Smooth muscle cell (in vitro differentiated cells): ENCODE results near the gene ZC3H4. TPM values are rescaled to one million over a fixed set of nuclear protein-coding genes. Genes with fewer than 3 reads are reported as not detected.
"Not testable (repeated sequence)": the region's sequence is repeated elsewhere in the genome, so short reads cannot be mapped to it uniquely, and the experiment has no call there.

Experiments used
- DNase-seq: peaks from one replicate; lab custom pipeline; 2025; ENCODE audit not compliant: unreplicated experiment; lab: John Stamatoyannopoulos, UW
- H2AFZ ChIP-seq: fragments of 200-600 bp; sonication (generic); 2 replicates; pipeline ENCODE4 v1.6.0; 2016; ENCODE audit warnings: antibody characterized with exemption, low read depth, mild to moderate bottlenecking
- H3F3A ChIP-seq: fragments of 200-600 bp; sonication (generic); 2 replicates; pipeline ENCODE4 v1.6.0; 2017; ENCODE audit warnings: antibody characterized with exemption, low read depth
- H3K27ac ChIP-seq: fragments of 200-600 bp; sonication (generic); 2 replicates; pipeline ENCODE4 v1.5.1; 2016; ENCODE audit warnings: low read depth, mild to moderate bottlenecking
- H3K27me3 ChIP-seq: fragments of 200-600 bp; sonication (generic); 2 replicates; pipeline ENCODE4 v1.6.1; 2016; ENCODE audit warnings: low read depth, mild to moderate bottlenecking
- H3K36me3 ChIP-seq: fragments of 200-600 bp; sonication (generic); 2 replicates; pipeline ENCODE4 v1.5.1; 2016; ENCODE audit warnings: low read depth
- H3K4me1 ChIP-seq: fragments of 200-600 bp; sonication (generic); 2 replicates; pipeline ENCODE4 v1.5.1; 2016; ENCODE audit warnings: low read depth
- H3K4me2 ChIP-seq: fragments of 200-600 bp; sonication (generic); 2 replicates; pipeline ENCODE4 v1.6.0; 2016; ENCODE audit warnings: mild to moderate bottlenecking
- H3K4me3 ChIP-seq: fragments of 200-600 bp; sonication (generic); 2 replicates; pipeline ENCODE4 v1.5.1; 2016; ENCODE audit warnings: mild to moderate bottlenecking
- H3K79me2 ChIP-seq: fragments of 200-600 bp; sonication (generic); 2 replicates; pipeline ENCODE4 v1.6.0; 2016; ENCODE audit warnings: low read depth, mild to moderate bottlenecking
- H3K9ac ChIP-seq: fragments of 200-600 bp; sonication (generic); 2 replicates; pipeline ENCODE4 v1.6.0; 2016; ENCODE audit warnings: low read depth
- H3K9me3 ChIP-seq: fragments of 200-600 bp; sonication (generic); replicated peaks from 2 replicates; pipeline ENCODE4 v1.5.1; 2016; ENCODE audit warnings: low read depth
- H4K20me1 ChIP-seq: fragments of 200-600 bp; sonication (generic); 2 replicates; pipeline ENCODE4 v1.6.0; 2016; ENCODE audit warnings: low read depth
- CTCF ChIP-seq: fragments of 200-600 bp; sonication (generic); IDR thresholded peaks from 2 replicates; pipeline ENCODE4 v1.5.1; 2017; ENCODE audit warnings: borderline replicate concordance, mild to moderate bottlenecking, antibody characterized with exemption; ENCODE audit not compliant: insufficient read depth, poor library complexity, severe bottlenecking
- WGBS: methylation state at CpG from one replicate; pipeline ENCODE4 v1.1.7; 2016; ENCODE audit warnings: low lambda C conversion rate; 5-methylcytosine and 5-hydroxymethylcytosine counted together
- polyA plus RNA-seq: library from polyadenylated mRNA; unstranded; fragments of >200 nt; fragmentation: Nextera tagmentation; extraction: Ambion mirVana; gene quantifications from 2 replicates; pipeline ENCODE4 v1.2.1, GENCODE V29; 2016
- total RNA-seq: library from RNA; depleted of rRNA; stranded (reverse); fragments of >200 nt; gene quantifications from 2 replicates; pipeline ENCODE4 v1.2.3, GENCODE V29; 2014

Gene ZC3H4
- total and polyA plus RNA-seq, 2 experiments from 2014 or later, result 1.9 to 9.3 TPM

DNA sequence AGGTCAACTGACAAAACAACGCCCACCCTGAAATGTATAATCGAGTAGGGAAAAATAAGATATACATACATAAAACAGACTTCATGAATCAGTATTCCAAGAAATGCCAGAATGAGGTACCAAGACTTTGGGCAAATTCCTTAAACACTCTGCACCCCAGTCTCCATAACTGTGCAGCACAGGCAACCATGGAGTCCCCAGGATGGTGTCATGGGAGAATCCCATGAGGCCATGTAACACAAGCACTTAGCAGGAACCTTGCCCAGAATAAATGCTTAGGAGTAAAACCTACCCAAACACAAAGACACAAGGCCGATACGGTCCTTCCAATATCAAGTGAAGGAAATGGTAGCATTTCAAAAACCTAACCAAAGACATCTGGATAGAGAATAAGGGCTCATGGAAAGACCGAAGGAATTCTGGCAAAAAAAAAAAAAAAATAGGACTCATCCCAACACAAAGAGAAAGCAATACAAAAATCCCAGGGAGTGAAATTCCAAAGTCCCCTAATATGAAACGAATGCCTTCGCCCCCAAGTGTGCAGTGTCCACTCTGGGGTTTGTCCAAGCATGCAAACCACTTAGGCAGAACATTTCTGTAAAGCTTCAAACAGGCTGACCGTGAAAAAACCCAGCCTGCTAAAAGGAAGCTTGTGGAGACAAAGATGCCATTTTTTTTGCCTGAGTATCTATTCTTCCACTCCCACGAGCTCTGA lies 11.1 kb downstream of the ZC3H4 start:
- no peaks in the 10 kb centered on the region for H3K9me3 ChIP-seq
- H3K4me3 ChIP-seq, result no peak overlapping the region
- WGBS, result 90% methylated on average over 9 of the region's 9 CpGs
- no peak overlapping the region for H2AFZ ChIP-seq
- H3F3A ChIP-seq, result peaks cover 15% of the 10 kb centered on the region
- no peak overlapping the region for H3K27ac ChIP-seq
- H3K36me3 ChIP-seq, result no peaks in the 10 kb centered on the region
- no peaks in the 10 kb centered on the region for H3K27me3 ChIP-seq
- peaks cover 77% of the 10 kb centered on the region for H4K20me1 ChIP-seq
- DNase-seq, result no peak
- peaks cover 18% of the 10 kb centered on the region for H3K4me1 ChIP-seq
- no peak overlapping the region for H3K4me2 ChIP-seq
- TF ChIP-seq CTCF, result no peak
- no peak overlapping the region for H3K9ac ChIP-seq
- H3K79me2 ChIP-seq, result peaks cover 86% of the 10 kb centered on the region

DNA sequence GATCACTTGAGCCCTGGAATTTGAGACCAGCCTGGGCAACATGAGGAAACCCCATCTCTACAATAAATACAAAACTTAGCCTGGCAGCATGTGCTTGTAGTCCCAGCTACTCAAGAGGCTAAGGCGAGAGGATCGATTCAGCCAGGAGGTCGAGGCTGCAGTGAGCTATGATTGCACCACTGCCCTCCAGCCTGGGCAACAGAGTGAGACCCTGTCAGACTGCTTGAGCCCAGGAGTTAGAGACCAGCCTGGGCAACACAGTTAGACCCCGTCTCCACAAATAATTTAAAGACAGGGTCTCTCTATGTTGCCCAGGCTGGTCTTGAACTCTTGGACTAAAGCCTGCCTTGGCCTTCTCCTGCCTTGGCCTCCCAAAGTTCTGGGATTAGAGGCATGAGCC lies 12.5 kb downstream of the ZC3H4 start:
- DNase-seq, H3K4me3 ChIP-seq, H3K9me3 ChIP-seq, H3K27me3 ChIP-seq, H2AFZ ChIP-seq, H3K9ac ChIP-seq, H3K4me1 ChIP-seq, H3F3A ChIP-seq, H3K27ac ChIP-seq, H3K36me3 ChIP-seq, H3K4me2 ChIP-seq: not testable (repeated sequence)
- WGBS, result 96% methylated on average over 4 of the region's 4 CpGs
- Histone ChIP-seq H3K79me2 (peaks cover 100% of the 10 kb centered on the region), H4K20me1 (peaks cover 89% of the 10 kb centered on the region)

GRCh38 chr19:47100290-47100689 lies 13.3 kb downstream of the ZC3H4 start:
- Histone ChIP-seq H2AFZ (no peak overlapping the region), H3K4me2 (no peak overlapping the region), H3K9me3 (no peaks in the 10 kb centered on the region), H3K79me2 (peaks cover 100% of the 10 kb centered on the region), H3K27ac (no peak overlapping the region), H3K9ac (no peak overlapping the region), H3K27me3 (no peaks in the 10 kb centered on the region), H4K20me1 (peaks cover 89% of the 10 kb centered on the region), H3K36me3 (no peaks in the 10 kb centered on the region), H3K4me1 (peaks cover 8% of the 10 kb centered on the region), H3K4me3 (no peak overlapping the region), H3F3A (no peaks in the 10 kb centered on the region)
- no peak for DNase-seq
- WGBS, result 97% methylated on average over 5 of the region's 5 CpGs
- TF ChIP-seq CTCF, result no peak

- no peaks in the 10 kb centered on the region for H3F3A ChIP-seq
- no peak overlapping the region for H3K27ac ChIP-seq
- no peaks in the 10 kb centered on the region for H3K9me3 ChIP-seq
- H2AFZ ChIP-seq, result no peak overlapping the region
- DNase-seq, result no peak
- H3K36me3 ChIP-seq, result no peaks in the 10 kb centered on the region
- H3K9ac ChIP-seq, result no peak overlapping the region
- 93% methylated on average over 6 of the region's 6 CpGs for WGBS
- peaks cover 8% of the 10 kb centered on the region for H3K4me1 ChIP-seq
- H3K27me3 ChIP-seq, result no peaks in the 10 kb centered on the region
- peaks cover 89% of the 10 kb centered on the region for H4K20me1 ChIP-seq
- H3K4me2 ChIP-seq, result no peak overlapping the region
- TF ChIP-seq CTCF, result no peak
- H3K4me3 ChIP-seq, result no peak overlapping the region
- peaks cover 98% of the 10 kb centered on the region for H3K79me2 ChIP-seq
Observed at GRCh38 chr19:47099576-47100050, 14.0 kb downstream of the ZC3H4 start.
